ENCODE results near the gene PTPRH.

The PTPRH gene

DNA sequence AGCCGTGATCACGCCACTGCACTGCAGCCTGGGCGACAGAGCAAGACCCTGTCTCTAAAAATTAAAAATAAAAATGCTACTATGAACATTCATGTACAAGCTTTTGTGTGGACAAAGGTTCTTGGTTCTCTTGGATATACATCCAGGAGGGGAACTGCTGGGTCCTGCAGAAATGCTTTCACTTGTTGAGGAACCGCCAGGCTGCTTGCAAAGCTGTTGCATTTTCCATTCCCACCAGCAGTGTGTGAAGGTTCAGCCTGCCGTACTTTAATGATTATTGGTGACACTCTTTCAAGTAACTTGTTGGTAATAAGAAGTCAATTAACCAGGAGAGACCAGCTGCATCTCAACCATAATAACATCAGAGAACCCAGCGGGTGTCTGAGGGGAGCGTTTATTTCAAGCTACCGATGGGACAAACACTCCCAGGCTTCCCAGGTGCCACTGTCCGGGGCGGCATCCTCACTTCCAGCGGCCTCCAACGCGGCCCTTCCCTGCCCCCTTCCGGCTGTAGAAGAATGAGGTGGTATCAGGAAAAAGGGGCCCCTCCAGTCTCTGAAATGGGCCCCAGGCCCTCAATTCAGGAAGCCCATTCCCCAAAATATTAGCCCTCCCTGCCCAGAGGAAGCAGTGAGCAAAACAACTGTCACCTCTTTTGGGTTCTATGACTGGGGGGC lies 76.7 kb downstream of the PTPRH start:
- DNase-seq (ENCODE audit: low spot score): no peak

DNA sequence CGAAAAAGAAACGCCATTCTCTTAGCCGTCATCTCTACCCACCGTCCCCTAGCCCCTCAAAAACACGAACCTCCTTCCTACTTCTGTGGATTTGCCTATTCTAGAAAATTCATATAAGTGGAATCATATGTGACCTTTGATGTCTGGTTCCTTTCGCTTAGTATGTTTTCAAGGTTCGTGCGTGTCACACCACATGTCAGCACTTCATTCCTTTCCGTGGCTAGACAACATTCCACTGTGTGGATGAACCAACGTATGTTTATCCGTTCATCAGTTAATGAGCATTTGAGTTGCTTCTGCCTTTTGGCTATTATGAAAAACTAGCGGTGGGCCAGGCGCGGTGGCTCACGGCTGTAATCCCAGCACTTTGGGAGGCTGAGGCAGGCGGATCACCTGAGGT lies 77.9 kb downstream of the PTPRH start:
- no peak for DNase-seq (ENCODE audit: low spot score)
